ENCODE results near the gene PHC2.

Gene PHC2

GRCh38 chr1:33407352-33408092, 23.4 kb downstream of the PHC2 start:
- no peak for TF ChIP-seq HOXD13 (CRISPR knock-in tag; IDR thresholded peaks at IDR 0.05; ENCODE audit: borderline replicate concordance)
- TF ChIP-seq ZNF280C (tag by site-specific recombination; IDR thresholded peaks at IDR 0.05): no peak
- no peak for TF ChIP-seq ZBTB17 (tag by site-specific recombination; IDR thresholded peaks at IDR 0.05)
- no peak for TF ChIP-seq ZNF311 (tag by site-specific recombination; IDR thresholded peaks at IDR 0.05; ENCODE audit: borderline replicate concordance)
- no peak for TF ChIP-seq SP7 (tag by site-specific recombination; IDR thresholded peaks at IDR 0.05)
- TF ChIP-seq RBAK (tag by site-specific recombination; IDR thresholded peaks at IDR 0.05): no peak
- no peak for TF ChIP-seq ZBTB10 (tag by site-specific recombination; IDR thresholded peaks at IDR 0.05)
- no peak for TF ChIP-seq OSR2 (tag by site-specific recombination; IDR thresholded peaks at IDR 0.05)
- TF ChIP-seq ZNF596 (tag by site-specific recombination; IDR thresholded peaks at IDR 0.05): no peak
- TF ChIP-seq ZNF114 (tag by site-specific recombination; IDR thresholded peaks at IDR 0.05): no peak
- no peak for TF ChIP-seq ZFP37 (tag by site-specific recombination; IDR thresholded peaks at IDR 0.05)
- TF ChIP-seq WT1 (tag by site-specific recombination; IDR thresholded peaks at IDR 0.05): no peak
- TF ChIP-seq ZNF692 (tag by site-specific recombination; IDR thresholded peaks at IDR 0.05): no peak
- TF ChIP-seq BCL11B (tag by site-specific recombination; IDR thresholded peaks at IDR 0.05; ENCODE audit: low read depth): no peak
- no peak for TF ChIP-seq ZNF510 (tag by site-specific recombination; IDR thresholded peaks at IDR 0.05; ENCODE audit: insufficient replicate concordance)
- TF ChIP-seq GLIS2 (tag by site-specific recombination; IDR thresholded peaks at IDR 0.05): no peak
- no peak for TF ChIP-seq CTCF (tag by site-specific recombination; IDR thresholded peaks at IDR 0.05)
- TF ChIP-seq ZNF398 (tag by site-specific recombination; IDR thresholded peaks at IDR 0.05): no peak
- H3K36me3 ChIP-seq (ENCODE audit: control insufficient read depth in 2 of 2, insufficient read depth in 1 of 2, low read length in 2 of 2): no peaks in the 10 kb centered on the region
- ChIA-PET CTCF (interaction anchor here (1.1 kb wide), 1 partner anchor 49 kb away, joined by 8 read pairs; no protein-coding TSS in a partner anchor), POLR2A (no interaction called here)
- H3K4me1 ChIP-seq (ENCODE audit: control insufficient read depth, insufficient read depth, low read length): no peaks in the 10 kb centered on the region
- no peak overlapping the region for H3K4me3 ChIP-seq (ENCODE audit: low read depth, low read length)
- no peaks in the 10 kb centered on the region for H3K9me3 ChIP-seq (ENCODE audit: control insufficient read depth, insufficient read depth, low read depth, low read length)
- no peak overlapping the region for H3K27ac ChIP-seq (ENCODE audit: extremely low read depth, low read depth, low read length)
